ENCODE results near the gene DCBLD1.

DCBLD1 gene

DNA sequence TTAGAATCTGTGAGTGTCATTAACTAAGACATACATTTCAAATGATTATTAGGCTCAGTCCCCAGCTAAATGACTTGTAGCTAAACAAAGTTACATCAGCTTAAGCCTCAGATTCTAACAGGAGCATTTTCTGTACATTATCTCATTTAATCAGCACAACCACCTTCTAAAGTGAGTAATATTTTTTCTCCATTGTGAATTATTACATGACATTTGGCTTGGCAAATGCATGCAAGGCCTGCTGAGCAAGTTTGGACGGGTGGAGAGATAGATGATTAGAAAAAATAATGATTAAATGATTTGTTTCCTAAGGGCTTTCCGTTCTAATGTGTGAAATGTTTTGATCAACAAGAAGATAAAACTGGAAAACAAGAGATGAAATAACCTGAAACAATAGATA, 20.7 kb downstream of the DCBLD1 start:
- DNase-seq (ENCODE audit: low read depth, low spot score), result no peak
- in situ Hi-C loops (cut with HindIII; ENCODE audit: low sequenced_read_pairs), result no loop called here
- no peak overlapping the region for H3K4me3 ChIP-seq (ENCODE audit: low read depth, low read length)
- TF ChIP-seq CTCF (IDR thresholded peaks at IDR 0.05; ENCODE audit: low read depth, low read length), result no peak

GRCh38 chr6:117504478-117505144, 22.1 kb downstream of the DCBLD1 start:
- no peak for DNase-seq (ENCODE audit: low read depth, low spot score)

DNA sequence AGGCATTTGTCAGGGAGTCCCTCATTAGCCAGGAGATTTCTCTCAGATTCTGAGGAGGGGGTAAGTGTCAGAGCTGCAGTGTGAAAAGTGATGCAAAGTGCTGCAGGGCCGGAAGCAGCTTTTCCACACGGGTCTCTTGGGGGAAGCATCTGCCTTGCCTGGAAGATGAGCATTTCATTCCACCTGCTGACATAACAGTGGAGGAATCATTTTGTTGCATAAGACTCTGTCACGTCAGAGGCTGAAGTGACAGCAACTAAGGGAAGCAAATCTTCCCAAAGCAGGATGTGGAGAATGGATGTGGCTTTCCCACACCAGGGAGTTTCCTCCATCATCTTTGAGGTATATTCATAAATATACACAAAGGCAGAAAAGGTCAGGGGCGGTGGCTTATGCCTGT, 22.8 kb downstream of the DCBLD1 start:
- no peak for TF ChIP-seq CTCF (IDR thresholded peaks at IDR 0.05; ENCODE audit: low read depth, low read length)
- peak; percentile 78 for DNase-seq (ENCODE audit: low read depth, low spot score)
- no peak overlapping the region for H3K4me3 ChIP-seq (ENCODE audit: low read depth, low read length)
- in situ Hi-C loops (cut with HindIII; ENCODE audit: low sequenced_read_pairs), result no loop called here

More at GRCh38 chr6:117504478-117505144, 22.1 kb downstream of the DCBLD1 start:
- in situ Hi-C loops (cut with HindIII; ENCODE audit: low sequenced_read_pairs), result no loop called here
- TF ChIP-seq CTCF (IDR thresholded peaks at IDR 0.05; ENCODE audit: low read depth, low read length), result no peak
- H3K4me3 ChIP-seq (ENCODE audit: low read depth, low read length), result no peak overlapping the region

GRCh38 chr6:117506180-117506835, 23.8 kb downstream of the DCBLD1 start:
- in situ Hi-C loops (cut with HindIII; ENCODE audit: low sequenced_read_pairs), result no loop called here
- peak; percentile 81 for DNase-seq (ENCODE audit: low read depth, low spot score)
- no peak overlapping the region for H3K4me3 ChIP-seq (ENCODE audit: low read depth, low read length)
- no peak for TF ChIP-seq CTCF (IDR thresholded peaks at IDR 0.05; ENCODE audit: low read depth, low read length)

DNA sequence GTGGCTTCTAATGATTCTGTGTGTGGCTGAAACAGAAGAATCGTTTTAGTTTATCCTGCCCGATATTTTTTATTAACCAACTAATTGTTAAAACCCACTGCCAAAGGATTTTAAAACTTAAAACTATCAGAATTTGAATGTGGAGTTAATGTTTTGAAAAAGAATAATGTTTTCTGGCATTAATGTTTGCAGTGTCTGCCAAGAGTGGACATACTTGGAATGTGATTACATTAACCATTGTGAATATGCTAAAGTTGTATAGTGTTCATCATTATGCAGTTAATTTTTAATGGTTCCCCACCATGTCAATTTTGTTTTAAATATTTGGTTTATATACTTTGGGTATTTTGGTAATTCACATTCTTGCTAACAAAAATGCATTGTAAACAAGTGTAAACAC, 24.4 kb downstream of the DCBLD1 start:
- no peak for TF ChIP-seq CTCF (IDR thresholded peaks at IDR 0.05; ENCODE audit: low read depth, low read length)
- H3K4me3 ChIP-seq (ENCODE audit: low read depth, low read length), result no peak overlapping the region
- in situ Hi-C loops (cut with HindIII; ENCODE audit: low sequenced_read_pairs), result no loop called here
- no peak for DNase-seq (ENCODE audit: low read depth, low spot score)

DNA sequence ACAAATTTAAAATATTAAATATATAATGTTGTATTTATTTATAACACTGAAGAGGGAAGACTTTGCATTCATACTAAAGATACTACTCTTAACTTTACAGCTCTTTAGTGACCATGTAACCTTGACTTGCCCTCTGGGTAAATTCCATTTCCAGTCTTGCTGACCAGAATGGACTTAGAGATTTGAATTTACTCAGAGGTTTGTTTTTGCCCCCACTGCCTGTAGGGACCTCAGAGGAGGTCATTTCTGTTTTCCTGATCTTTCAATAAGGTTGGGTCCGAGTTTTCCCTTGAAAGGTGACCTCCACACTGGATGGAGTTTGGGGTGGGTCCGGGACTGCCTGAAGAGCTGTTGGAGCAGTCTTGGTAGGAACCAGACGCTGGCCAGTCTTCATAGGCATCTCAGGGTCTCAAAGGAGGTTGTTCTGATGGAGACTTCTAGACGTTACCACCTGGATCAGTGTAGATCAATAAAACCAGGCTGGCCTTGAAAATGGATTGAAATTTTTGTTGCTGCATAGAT, 26.0 kb downstream of the DCBLD1 start:
- in situ Hi-C loops (cut with HindIII; ENCODE audit: low sequenced_read_pairs), result no loop called here
- no peak for DNase-seq (ENCODE audit: low read depth, low spot score)
- no peak overlapping the region for H3K4me3 ChIP-seq (ENCODE audit: low read depth, low read length)
- no peak for TF ChIP-seq CTCF (IDR thresholded peaks at IDR 0.05; ENCODE audit: low read depth, low read length)
